OCI-LY1 (cell line): ENCODE data around the gene ELOVL4.

Experiments
- H2AFZ ChIP-seq: fragments of 200-600 bp; sonication (generic), shearing (Covaris generic); 2 replicates; pipeline ENCODE4 v1.6.0; 2014; ENCODE audit warnings: antibody characterized with exemption, mild to moderate bottlenecking, low read length
- H3F3A ChIP-seq: fragments of 200-600 bp; sonication (generic), shearing (Covaris generic); 2 replicates; pipeline ENCODE4 v1.6.0; 2014; ENCODE audit warnings: mild to moderate bottlenecking, antibody characterized with exemption, low read length, moderate library complexity; ENCODE audit not compliant: insufficient read depth
- H3K27ac ChIP-seq: fragments of 200-600 bp; sonication (generic); 2 replicates; pipeline ENCODE4 v1.5.1; 2014; ENCODE audit warnings: low read length, mixed run types, mild to moderate bottlenecking, low read depth; ENCODE audit not compliant: poor library complexity, severe bottlenecking
- H3K27me3 ChIP-seq: fragments of 200-600 bp; sonication (generic); 2 replicates; pipeline ENCODE4 v1.6.0; 2014; ENCODE audit warnings: antibody characterized with exemption, mild to moderate bottlenecking, low read length, moderate library complexity; ENCODE audit not compliant: insufficient read depth
- H3K36me3 ChIP-seq: fragments of 200-600 bp; sonication (generic); 2 replicates; pipeline ENCODE4 v1.6.1; 2014; ENCODE audit warnings: mild to moderate bottlenecking, antibody characterized with exemption, low read length, moderate library complexity, mixed read lengths; ENCODE audit not compliant: insufficient read depth
- H3K4me1 ChIP-seq: fragments of 200-600 bp; sonication (generic); 2 replicates; pipeline ENCODE4 v1.5.1; 2014; ENCODE audit warnings: mild to moderate bottlenecking, low read length, moderate library complexity; ENCODE audit not compliant: insufficient read depth, severe bottlenecking
- H3K4me2 ChIP-seq: fragments of 200-600 bp; sonication (generic), shearing (Covaris generic); 2 replicates; pipeline ENCODE4 v1.6.1; 2014; ENCODE audit warnings: low read length
- H3K4me3 ChIP-seq: fragments of 200-600 bp; sonication (generic); 2 replicates; pipeline ENCODE4 v1.5.1; 2014; ENCODE audit warnings: low read length, low read depth, mild to moderate bottlenecking, mixed read lengths; ENCODE audit not compliant: poor library complexity, severe bottlenecking
- H3K79me2 ChIP-seq: fragments of 200-600 bp; shearing (Covaris generic); 2 replicates; pipeline ENCODE4 v1.6.1; 2016; ENCODE audit warnings: mixed run types, low read length, mixed read lengths; ENCODE audit not compliant: insufficient read depth
- H3K9ac ChIP-seq: fragments of 200-600 bp; sonication (generic), shearing (Covaris generic); 2 replicates; pipeline ENCODE4 v1.6.1; 2014; ENCODE audit warnings: mild to moderate bottlenecking, low read length, mixed read lengths
- H3K9me2 ChIP-seq: fragments of 200-600 bp; sonication (generic), shearing (Covaris generic); 2 replicates; pipeline ENCODE4 v1.6.1; 2014; ENCODE audit warnings: low read depth, mild to moderate bottlenecking, low read length, mixed read lengths
- H3K9me3 ChIP-seq: fragments of 200-600 bp; shearing (Covaris generic); 2 replicates; pipeline ENCODE4 v1.6.1; 2014; ENCODE audit warnings: low read length, mixed read lengths
- H4K20me1 ChIP-seq: fragments of 200-600 bp; sonication (generic), shearing (Covaris generic); 2 replicates; pipeline ENCODE4 v1.6.0; 2016; ENCODE audit warnings: mild to moderate bottlenecking, low read length; ENCODE audit not compliant: insufficient read depth
- EZH2 ChIP-seq: fragments of 200-600 bp; sonication (generic), shearing (Covaris generic); IDR thresholded peaks from 2 replicates; pipeline ENCODE4 v1.8.0; 2017; ENCODE audit warnings: borderline replicate concordance, mixed run types, mild to moderate bottlenecking, antibody characterized with exemption, low read length, moderate library complexity, mixed read lengths
- TF ChIP-seq, protein P1 (sequence below): fragments of 200-600 bp; sonication (generic), shearing (Covaris generic); IDR thresholded peaks from 2 replicates; pipeline ENCODE4 v1.5.1; 2017; ENCODE audit warnings: mild to moderate bottlenecking, antibody characterized with exemption, low read length, moderate library complexity, mixed read lengths

ELOVL4 gene

DNA sequence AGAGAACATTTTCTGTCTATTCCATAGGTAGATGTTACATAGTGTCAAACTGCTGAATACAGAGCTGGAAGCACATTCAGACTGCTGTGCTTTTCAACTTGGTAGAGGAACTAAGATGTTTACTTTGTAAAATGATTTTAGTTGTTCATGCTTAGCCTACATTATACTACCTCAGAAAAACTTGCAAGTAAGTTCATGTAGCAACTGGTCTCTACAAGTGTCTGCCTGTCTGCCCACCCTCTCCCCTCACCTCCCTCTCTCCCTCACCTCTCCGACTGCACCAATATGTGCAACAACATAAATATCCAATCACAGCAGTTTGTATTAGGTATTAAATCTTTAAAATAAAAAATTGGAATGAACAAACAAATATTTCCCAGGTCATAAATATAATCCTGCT, 25.3 kb downstream of the ELOVL4 start:
- no peak overlapping the region for H3K4me3 ChIP-seq
- H3K79me2 ChIP-seq, result no peaks in the 10 kb centered on the region
- H3K9ac ChIP-seq, result no peak overlapping the region
- no peak overlapping the region for H3K4me2 ChIP-seq
- TF ChIP-seq EZH2, result no peak
- TF ChIP-seq, protein P1, sequence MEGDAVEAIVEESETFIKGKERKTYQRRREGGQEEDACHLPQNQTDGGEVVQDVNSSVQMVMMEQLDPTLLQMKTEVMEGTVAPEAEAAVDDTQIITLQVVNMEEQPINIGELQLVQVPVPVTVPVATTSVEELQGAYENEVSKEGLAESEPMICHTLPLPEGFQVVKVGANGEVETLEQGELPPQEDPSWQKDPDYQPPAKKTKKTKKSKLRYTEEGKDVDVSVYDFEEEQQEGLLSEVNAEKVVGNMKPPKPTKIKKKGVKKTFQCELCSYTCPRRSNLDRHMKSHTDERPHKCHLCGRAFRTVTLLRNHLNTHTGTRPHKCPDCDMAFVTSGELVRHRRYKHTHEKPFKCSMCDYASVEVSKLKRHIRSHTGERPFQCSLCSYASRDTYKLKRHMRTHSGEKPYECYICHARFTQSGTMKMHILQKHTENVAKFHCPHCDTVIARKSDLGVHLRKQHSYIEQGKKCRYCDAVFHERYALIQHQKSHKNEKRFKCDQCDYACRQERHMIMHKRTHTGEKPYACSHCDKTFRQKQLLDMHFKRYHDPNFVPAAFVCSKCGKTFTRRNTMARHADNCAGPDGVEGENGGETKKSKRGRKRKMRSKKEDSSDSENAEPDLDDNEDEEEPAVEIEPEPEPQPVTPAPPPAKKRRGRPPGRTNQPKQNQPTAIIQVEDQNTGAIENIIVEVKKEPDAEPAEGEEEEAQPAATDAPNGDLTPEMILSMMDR, result no peak
- H3F3A ChIP-seq, result no peaks in the 10 kb centered on the region
- H3K4me1 ChIP-seq, result no peaks in the 10 kb centered on the region
- H4K20me1 ChIP-seq, result no peaks in the 10 kb centered on the region
- no peaks in the 10 kb centered on the region for H3K27me3 ChIP-seq
- H2AFZ ChIP-seq, result no peak overlapping the region
- no peaks in the 10 kb centered on the region for H3K9me3 ChIP-seq
- H3K27ac ChIP-seq, result no peak overlapping the region
- H3K36me3 ChIP-seq, result no peaks in the 10 kb centered on the region
- no peaks in the 10 kb centered on the region for H3K9me2 ChIP-seq

DNA sequence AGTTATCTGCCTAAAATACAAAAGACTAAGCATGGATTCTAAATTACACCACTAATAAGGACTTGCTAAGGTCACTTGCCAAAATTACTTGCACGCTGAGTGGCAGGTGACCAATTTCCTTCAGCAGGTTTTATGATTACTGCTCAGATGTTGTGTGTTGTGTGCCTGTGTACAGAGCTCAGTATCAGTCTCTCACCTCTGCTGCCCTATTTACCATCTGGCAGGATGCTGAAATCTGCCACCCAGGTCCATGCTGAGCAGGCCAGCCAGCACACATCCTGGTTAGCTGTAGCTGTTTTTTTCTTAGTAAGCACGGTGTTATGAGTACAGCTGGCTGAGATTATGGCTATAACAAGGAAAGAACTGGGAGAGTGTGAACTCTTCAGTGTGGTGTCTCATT, 34.0 kb downstream of the ELOVL4 start:
- Histone ChIP-seq H3K9ac (no peak overlapping the region), H3K4me2 (no peak overlapping the region), H3K9me2 (no peaks in the 10 kb centered on the region), H4K20me1 (no peaks in the 10 kb centered on the region; the same call in 1 of the 2 replicates), H3K4me1 (no peaks in the 10 kb centered on the region), H2AFZ (no peak overlapping the region), H3K79me2 (no peaks in the 10 kb centered on the region), H3K9me3 (no peaks in the 10 kb centered on the region), H3F3A (no peaks in the 10 kb centered on the region), H3K4me3 (no peak overlapping the region), H3K27ac (no peak overlapping the region), H3K27me3 (0 out of 2 replicates have a peak, but pooled peaks cover 4% of the 10 kb centered on the region), H3K36me3 (no peaks in the 10 kb centered on the region)
- TF ChIP-seq EZH2, result no peak
- TF ChIP-seq, protein P1, result no peak

DNA sequence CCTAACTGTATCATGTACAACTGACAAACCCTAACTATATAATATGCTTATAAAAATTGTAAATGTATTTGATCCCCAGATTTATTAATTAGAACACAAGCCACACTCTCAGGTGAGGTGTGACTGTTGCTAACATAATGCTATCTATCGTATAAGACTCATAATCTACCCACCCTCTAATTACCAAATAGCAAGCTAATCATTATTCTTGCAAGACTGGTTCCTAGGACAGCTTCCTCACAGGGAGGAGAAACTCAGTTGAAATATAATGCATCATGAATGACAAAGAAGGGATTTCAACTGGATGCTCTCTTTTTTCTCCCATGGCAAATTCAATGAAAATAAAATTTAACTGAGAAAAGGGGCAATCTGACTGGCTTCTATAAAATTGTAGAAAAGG, 35.4 kb downstream of the ELOVL4 start:
- Histone ChIP-seq H3K36me3 (no peaks in the 10 kb centered on the region), H3K79me2 (no peaks in the 10 kb centered on the region), H3K4me2 (no peak overlapping the region), H3F3A (no peaks in the 10 kb centered on the region), H3K9me3 (no peaks in the 10 kb centered on the region), H3K27me3 (0 out of 2 replicates have a peak, but pooled peaks cover 4% of the 10 kb centered on the region), H4K20me1 (no peaks in the 10 kb centered on the region; the same call in 1 of the 2 replicates), H3K9ac (no peak overlapping the region), H3K4me1 (no peaks in the 10 kb centered on the region), H3K4me3 (no peak overlapping the region), H3K9me2 (no peaks in the 10 kb centered on the region), H3K27ac (no peak overlapping the region), H2AFZ (no peak overlapping the region)
- no peak for TF ChIP-seq EZH2
- TF ChIP-seq, protein P1, result no peak
